ENCODE measurements around the gene LRRC25. TPM values are rescaled to one million over a fixed set of nuclear protein-coding genes. Genes with fewer than 3 reads are reported as not detected.
"Not testable (repeated sequence)": the region's sequence is repeated elsewhere in the genome, so short reads cannot be mapped to it uniquely, and the experiment has no call there.

The LRRC25 gene
- total RNA-seq, 1 donor from 2014 or later, result not detected

DNA sequence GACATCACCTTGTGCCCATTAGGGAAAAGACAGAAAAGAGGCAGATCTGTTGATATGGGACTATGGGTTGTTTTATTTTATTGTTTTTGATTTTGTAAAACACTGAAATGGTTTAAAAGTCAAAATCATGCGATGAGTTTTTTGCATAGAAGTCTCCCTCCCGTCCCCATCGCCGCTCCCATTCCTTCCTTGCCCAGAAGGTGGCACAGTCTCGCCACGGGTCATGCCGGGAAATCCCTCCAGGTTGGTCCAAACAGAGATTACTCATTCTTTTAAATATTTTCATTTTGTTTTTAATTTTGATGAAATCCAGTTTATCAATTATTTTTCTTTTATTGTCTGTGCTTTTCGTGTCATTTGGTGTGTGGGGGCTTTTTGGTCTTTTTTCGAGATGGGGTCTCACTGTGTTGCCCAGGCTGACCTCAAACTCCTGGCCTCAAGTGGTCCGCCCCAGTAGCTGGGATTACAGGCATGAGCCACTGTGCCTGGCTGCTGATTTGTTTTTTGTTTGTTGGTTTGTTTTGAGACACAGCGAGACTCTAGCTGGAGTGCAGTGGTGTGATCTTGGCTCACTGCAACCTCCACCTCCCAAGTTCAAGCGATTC, 47.8 kb downstream of the LRRC25 start:
- no peak for DNase-seq (ENCODE audit: extremely low read depth, low read depth, low spot score)

DNA sequence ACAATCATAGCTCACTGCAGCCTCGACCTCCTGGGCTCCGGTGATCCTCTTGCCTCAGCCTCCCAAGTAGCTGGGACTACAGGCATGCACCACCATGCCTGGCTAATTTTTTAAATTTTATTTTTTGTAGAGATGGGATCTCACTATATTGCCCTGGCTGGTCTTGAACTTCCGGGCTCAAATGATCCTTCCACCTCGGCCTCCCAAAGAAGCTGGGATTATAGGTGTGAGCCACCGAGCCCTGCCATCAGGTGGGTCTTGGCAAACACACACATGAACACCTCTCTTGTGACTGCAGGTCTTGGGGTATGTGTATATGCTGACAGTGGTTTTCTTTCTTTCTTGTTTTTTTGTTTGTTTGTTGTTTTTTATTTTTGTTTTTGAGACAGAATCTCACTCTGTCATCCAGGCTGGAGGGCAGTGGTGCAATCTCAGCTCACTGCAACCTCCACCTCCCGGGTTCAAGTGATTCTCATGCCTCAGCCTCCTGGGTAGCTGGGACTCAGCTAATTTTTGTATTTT, 48.5 kb downstream of the LRRC25 start:
- not testable (repeated sequence) for DNase-seq (ENCODE audit: extremely low read depth, low read depth, low spot score)

DNA sequence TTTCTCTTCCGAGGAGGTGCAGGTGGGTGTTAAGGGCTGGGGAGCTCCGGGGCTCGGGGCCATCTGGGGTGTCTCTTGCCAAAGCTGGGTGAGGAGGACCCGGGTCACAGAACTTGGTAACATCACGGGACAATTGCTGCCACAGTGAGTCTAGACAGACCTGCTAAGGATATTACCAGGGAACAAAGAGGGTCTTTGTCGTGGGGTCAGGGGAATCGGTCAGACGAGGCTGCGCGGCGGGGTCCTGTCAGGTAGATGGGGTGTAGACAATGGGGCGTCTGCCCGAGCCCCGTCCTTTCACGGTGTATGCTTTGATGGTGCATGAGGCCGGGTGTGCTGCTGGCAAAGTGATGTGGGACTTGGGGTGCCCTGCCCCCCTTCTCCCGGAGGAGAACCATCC, 49.3 kb downstream of the LRRC25 start:
- no peak for DNase-seq (ENCODE audit: extremely low read depth, low read depth, low spot score)

DNA sequence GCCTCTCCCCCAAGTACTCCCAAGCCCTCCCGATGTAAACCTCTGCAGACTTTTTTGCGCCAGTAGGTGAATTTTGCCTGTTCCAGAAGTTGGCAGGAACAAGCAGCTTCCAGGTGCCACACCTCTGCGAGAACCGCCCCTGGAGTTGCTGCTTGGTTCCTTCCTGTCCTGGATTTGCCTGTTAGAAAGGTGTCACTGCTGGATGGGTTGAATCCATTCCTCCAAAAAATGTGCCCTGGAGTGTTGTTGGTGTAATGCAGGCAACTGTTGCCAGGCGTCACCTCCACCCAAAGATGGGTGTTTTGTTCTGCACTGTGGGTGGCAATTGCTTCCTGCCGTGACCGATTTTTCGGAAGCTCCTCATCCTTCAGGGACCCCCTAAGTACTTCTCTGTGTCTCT, 51.3 kb downstream of the LRRC25 start:
- DNase-seq (ENCODE audit: extremely low read depth, low read depth, low spot score), result no peak

DNA sequence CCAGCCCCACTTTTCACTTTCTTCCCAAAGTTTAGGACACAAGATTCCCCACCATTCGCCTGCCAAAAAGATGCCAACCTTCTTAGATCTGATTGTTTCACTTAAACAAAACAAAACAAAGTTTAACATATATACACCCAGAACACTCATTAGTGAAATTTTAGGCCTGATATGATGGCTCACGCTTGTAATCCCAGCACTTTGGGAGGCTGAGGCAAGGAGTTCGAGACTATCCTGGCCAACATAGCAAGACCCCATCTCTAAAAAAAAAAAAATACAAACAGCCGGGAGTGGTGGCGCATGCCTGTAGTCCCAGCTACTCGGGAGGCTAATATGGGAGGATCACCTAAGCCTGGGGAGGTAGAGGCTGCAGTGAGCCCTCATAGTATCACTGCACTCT, 52.1 kb downstream of the LRRC25 start:
- DNase-seq (ENCODE audit: extremely low read depth, low read depth, low spot score), result no peak

DNA sequence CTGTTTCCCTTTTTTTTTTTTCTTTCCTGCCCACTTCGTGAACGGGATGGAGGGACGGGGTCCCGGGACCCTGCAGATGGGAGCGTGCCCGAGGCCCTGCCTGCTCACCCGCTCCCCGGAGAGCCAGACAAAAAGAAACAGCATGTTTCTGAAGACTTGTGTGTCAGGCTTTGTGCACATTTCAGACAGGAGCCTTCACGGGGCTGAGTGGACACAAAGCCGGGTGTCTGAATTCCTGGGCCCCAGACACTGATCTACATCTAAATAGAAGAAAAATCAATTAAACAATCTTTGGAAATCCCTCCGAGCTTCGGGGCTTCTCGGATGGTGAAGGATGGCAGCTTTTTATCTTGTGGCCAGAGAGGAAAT, 52.9 kb downstream of the LRRC25 start:
- DNase-seq (ENCODE audit: extremely low read depth, low read depth, low spot score), result no peak

DNA sequence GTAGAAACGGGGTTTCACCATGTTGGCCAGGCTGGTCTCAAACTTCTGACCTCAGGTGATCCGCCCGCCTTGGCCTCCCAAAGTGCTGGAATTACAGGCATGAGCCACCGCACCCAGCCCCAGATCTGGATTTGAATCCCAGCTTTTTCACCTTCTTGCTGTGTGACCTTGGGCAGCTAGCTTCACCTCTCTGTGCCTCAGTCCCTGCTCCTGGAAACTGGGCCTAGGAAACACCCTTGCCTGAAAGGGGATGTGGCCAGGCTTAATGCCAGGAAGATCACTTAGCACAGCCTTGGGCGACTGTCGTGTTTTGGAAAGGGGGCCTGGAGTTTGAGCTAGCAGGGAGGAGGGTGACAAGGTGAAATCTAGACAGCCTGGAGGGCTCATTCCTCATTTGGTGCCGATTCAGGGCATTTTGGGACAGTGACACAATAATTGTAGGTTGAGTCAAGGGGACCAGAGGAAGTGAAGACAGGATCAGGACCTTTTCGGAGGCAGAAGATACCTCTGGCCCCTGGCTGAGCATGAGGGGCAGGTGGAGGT, 55.3 kb downstream of the LRRC25 start:
- DNase-seq (ENCODE audit: extremely low read depth, low read depth, low spot score), result no peak

Other genes with a start within 250 kb of the LRRC25 start
- gene PIK3R2, start 244.5 kb downstream of the LRRC25 start, total RNA-seq, result 17.4 and 27.1 TPM in 2 replicates
- 13.4 and 21.0 TPM in 2 replicates for gene IFI30, start 223.8 kb downstream of the LRRC25 start, total RNA-seq
- gene MPV17L2, start 204.4 kb downstream of the LRRC25 start, total RNA-seq, result 30.7 and 36.3 TPM in 2 replicates
- gene RAB3A, start 193.6 kb downstream of the LRRC25 start, total RNA-seq, result 2.6 and 4.1 TPM in 2 replicates
- gene PDE4C, start 171.2 kb downstream of the LRRC25 start, total RNA-seq, result 0.58 TPM in 1 of 2 replicates, not detected in the other
- 0.92 and 2.4 TPM in 2 replicates for gene IQCN, start 123.2 kb downstream of the LRRC25 start, total RNA-seq
- gene JUND, start 116.0 kb downstream of the LRRC25 start, total RNA-seq, result 212 and 428 TPM in 2 replicates
- gene LSM4, start 74.5 kb downstream of the LRRC25 start, total RNA-seq, result 201 and 204 TPM in 2 replicates
- gene PGPEP1, start 57.0 kb downstream of the LRRC25 start, total RNA-seq, result 18.6 and 26.5 TPM in 2 replicates
- 429 and 528 TPM in 2 replicates for gene GDF15, start 11.5 kb downstream of the LRRC25 start, total RNA-seq
- 180 and 184 TPM in 2 replicates for gene SSBP4, start 21.8 kb upstream of the LRRC25 start, total RNA-seq
- 50.9 and 57.2 TPM in 2 replicates for gene ISYNA1, start 40.5 kb upstream of the LRRC25 start, total RNA-seq
- 13.6 and 18.3 TPM in 2 replicates for gene ELL, start 124.4 kb upstream of the LRRC25 start, total RNA-seq
- 297 and 321 TPM in 2 replicates for gene FKBP8, start 146.0 kb upstream of the LRRC25 start, total RNA-seq
- gene KXD1, start 160.2 kb upstream of the LRRC25 start, total RNA-seq, result 143 and 155 TPM in 2 replicates
- gene UBA52, start 174.2 kb upstream of the LRRC25 start, total RNA-seq, result 730 and 991 TPM in 2 replicates
- gene REX1BD, start 191.2 kb upstream of the LRRC25 start, total RNA-seq, result 141 and 212 TPM in 2 replicates
- 1.8 TPM in 1 of 2 replicates, not detected in the other for gene CRLF1, start 209.2 kb upstream of the LRRC25 start, total RNA-seq
- gene TMEM59L, start 215.2 kb upstream of the LRRC25 start, total RNA-seq, result 1.4 and 1.6 TPM in 2 replicates
- 4.3 and 4.4 TPM in 2 replicates for gene KLHL26, start 239.4 kb upstream of the LRRC25 start, total RNA-seq